ENCODE results near the gene UCK1.

GRCh38 chr9:131580358-131580757 lies 49.3 kb upstream of the UCK1 start:
- no peak for TF ChIP-seq EZH2 (optimal IDR thresholded peaks at IDR 0.05; ENCODE audit: low read depth, low read length)
- no peak for TF ChIP-seq CTCF (IDR thresholded peaks at IDR 0.05; ENCODE audit: low read length)
- no peak for TF ChIP-seq EZH2phosphoT487 (IDR thresholded peaks at IDR 0.05; ENCODE audit: low read length)

Measured in MM.1S (cell line).